Measurements from ENCODE around the gene CD247.

Gene CD247

GRCh38 chr1:167432780-167433179 lies 85.5 kb downstream of the CD247 start:
- no peak overlapping the region for H3K4me3 ChIP-seq (ENCODE audit: insufficient read length, low read depth)
- no peak for TF ChIP-seq YY1 (IDR thresholded peaks at IDR 0.05; ENCODE audit: insufficient read depth, insufficient read length)
- no peak for TF ChIP-seq SUZ12 (IDR thresholded peaks at IDR 0.05; ENCODE audit: extremely low read depth, insufficient read depth, insufficient read length)
- no peak for TF ChIP-seq ZNF274 (IDR thresholded peaks at IDR 0.05; ENCODE audit: low read depth, low read length)
- H3K4me1 ChIP-seq (ENCODE audit: insufficient read depth, insufficient read length), result peaks cover 3% of the 10 kb centered on the region
- H3K9ac ChIP-seq (ENCODE audit: insufficient read length, low read depth), result no peak overlapping the region
- H3K27me3 ChIP-seq (ENCODE audit: insufficient read depth, insufficient read length), result no peaks in the 10 kb centered on the region
- peaks cover 11% of the 10 kb centered on the region for H3K9me3 ChIP-seq (ENCODE audit: insufficient read depth, low read length)
- no peak for DNase-seq (ENCODE audit: low read depth, low spot score)
- no peaks in the 10 kb centered on the region for H3K36me3 ChIP-seq (ENCODE audit: insufficient read depth, insufficient read length, low read length)

DNA sequence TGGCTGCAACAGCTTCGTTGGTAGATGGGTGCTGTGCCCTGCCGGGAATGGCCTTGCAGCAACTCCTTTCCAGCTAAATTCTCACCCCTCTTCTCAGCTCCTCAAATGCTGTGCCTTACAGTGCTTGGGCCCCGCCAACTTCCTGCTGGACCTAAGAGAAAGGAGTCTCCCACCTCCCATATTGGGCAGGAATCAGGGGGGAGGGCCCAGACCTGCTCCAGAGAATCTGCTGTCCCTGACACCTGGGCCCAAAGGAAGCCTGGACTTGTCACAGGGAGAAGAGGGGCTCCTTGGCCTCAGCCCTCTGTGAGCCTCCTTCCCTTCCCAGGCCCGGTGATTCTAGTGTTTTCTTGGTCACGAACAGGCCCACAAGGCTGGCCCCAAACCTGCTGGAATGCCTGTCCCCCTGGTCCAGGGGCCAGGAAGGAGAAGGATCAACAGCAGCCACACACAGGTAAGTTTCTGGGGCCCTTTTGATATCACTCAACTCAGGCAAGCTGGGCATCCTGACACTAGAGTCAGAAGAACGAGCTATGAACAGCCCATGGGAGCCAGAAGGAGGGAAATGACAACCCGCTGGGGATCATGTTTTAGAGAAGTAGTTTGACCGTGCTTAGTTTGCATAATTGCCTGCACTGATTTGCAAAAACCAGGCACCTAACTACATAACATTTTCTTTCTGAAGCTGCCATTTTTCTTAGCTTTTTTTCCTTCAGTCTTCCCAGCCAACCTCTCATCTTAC lies 86.2 kb downstream of the CD247 start:
- Histone ChIP-seq H3K36me3 (ENCODE audit: insufficient read depth, insufficient read length, low read length) (peaks cover 2% of the 10 kb centered on the region), H3K9ac (ENCODE audit: insufficient read length, low read depth) (no peak overlapping the region), H3K4me1 (ENCODE audit: insufficient read depth, insufficient read length) (peaks cover 3% of the 10 kb centered on the region), H3K9me3 (ENCODE audit: insufficient read depth, low read length) (peaks cover 11% of the 10 kb centered on the region), H3K27me3 (ENCODE audit: insufficient read depth, insufficient read length) (no peaks in the 10 kb centered on the region), H3K4me3 (ENCODE audit: insufficient read length, low read depth) (no peak overlapping the region)
- TF ChIP-seq SUZ12 (IDR thresholded peaks at IDR 0.05; ENCODE audit: extremely low read depth, insufficient read depth, insufficient read length), result no peak
- TF ChIP-seq ZNF274 (IDR thresholded peaks at IDR 0.05; ENCODE audit: low read depth, low read length), result no peak
- no peak for TF ChIP-seq YY1 (IDR thresholded peaks at IDR 0.05; ENCODE audit: insufficient read depth, insufficient read length)
- no peak for DNase-seq (ENCODE audit: low read depth, low spot score)

GRCh38 chr1:167431261-167431908 lies 86.9 kb downstream of the CD247 start:
- peaks cover 3% of the 10 kb centered on the region for H3K4me1 ChIP-seq (ENCODE audit: insufficient read depth, insufficient read length)
- no peak overlapping the region for H3K4me3 ChIP-seq (ENCODE audit: insufficient read length, low read depth)
- DNase-seq (ENCODE audit: low read depth, low spot score), result no peak
- TF ChIP-seq YY1 (IDR thresholded peaks at IDR 0.05; ENCODE audit: insufficient read depth, insufficient read length), result no peak
- no peak for TF ChIP-seq ZNF274 (IDR thresholded peaks at IDR 0.05; ENCODE audit: low read depth, low read length)
- TF ChIP-seq SUZ12 (IDR thresholded peaks at IDR 0.05; ENCODE audit: extremely low read depth, insufficient read depth, insufficient read length), result no peak
- peaks cover 2% of the 10 kb centered on the region for H3K36me3 ChIP-seq (ENCODE audit: insufficient read depth, insufficient read length, low read length)
- peaks cover 11% of the 10 kb centered on the region for H3K9me3 ChIP-seq (ENCODE audit: insufficient read depth, low read length)
- H3K27me3 ChIP-seq (ENCODE audit: insufficient read depth, insufficient read length), result no peaks in the 10 kb centered on the region
- H3K9ac ChIP-seq (ENCODE audit: insufficient read length, low read depth), result no peak overlapping the region

DNA sequence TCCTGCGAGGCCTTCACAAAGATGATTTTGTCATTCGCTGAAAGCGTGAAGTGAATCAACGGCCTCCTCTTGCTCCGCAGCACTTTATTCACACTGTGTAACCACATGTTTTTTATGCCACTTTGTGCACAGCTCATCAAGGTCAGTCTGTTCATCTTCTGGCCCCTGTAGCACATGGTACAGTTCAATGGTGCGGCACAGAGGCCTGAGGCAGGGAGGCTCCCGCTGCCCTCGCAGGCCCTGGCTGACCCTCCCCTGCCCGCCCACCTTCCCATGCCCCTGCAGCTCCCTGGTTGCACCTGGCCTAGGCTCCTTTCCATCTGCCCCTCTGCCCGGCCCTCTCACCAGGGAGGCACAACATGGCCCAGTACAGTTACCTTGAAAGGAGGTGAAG lies 87.5 kb downstream of the CD247 start:
- no peak for DNase-seq (ENCODE audit: low read depth, low spot score)
- H3K9ac ChIP-seq (ENCODE audit: insufficient read length, low read depth), result no peak overlapping the region
- no peaks in the 10 kb centered on the region for H3K27me3 ChIP-seq (ENCODE audit: insufficient read depth, insufficient read length)
- H3K36me3 ChIP-seq (ENCODE audit: insufficient read depth, insufficient read length, low read length), result peaks cover 2% of the 10 kb centered on the region
- H3K9me3 ChIP-seq (ENCODE audit: insufficient read depth, low read length), result peaks cover 5% of the 10 kb centered on the region; the same call in 1 of the 2 replicates
- TF ChIP-seq SUZ12 (IDR thresholded peaks at IDR 0.05; ENCODE audit: extremely low read depth, insufficient read depth, insufficient read length) (no peak), ZNF274 (IDR thresholded peaks at IDR 0.05; ENCODE audit: low read depth, low read length) (no peak), YY1 (IDR thresholded peaks at IDR 0.05; ENCODE audit: insufficient read depth, insufficient read length) (no peak)
- H3K4me1 ChIP-seq (ENCODE audit: insufficient read depth, insufficient read length), result peaks cover 3% of the 10 kb centered on the region
- H3K4me3 ChIP-seq (ENCODE audit: insufficient read length, low read depth), result no peak overlapping the region

DNA sequence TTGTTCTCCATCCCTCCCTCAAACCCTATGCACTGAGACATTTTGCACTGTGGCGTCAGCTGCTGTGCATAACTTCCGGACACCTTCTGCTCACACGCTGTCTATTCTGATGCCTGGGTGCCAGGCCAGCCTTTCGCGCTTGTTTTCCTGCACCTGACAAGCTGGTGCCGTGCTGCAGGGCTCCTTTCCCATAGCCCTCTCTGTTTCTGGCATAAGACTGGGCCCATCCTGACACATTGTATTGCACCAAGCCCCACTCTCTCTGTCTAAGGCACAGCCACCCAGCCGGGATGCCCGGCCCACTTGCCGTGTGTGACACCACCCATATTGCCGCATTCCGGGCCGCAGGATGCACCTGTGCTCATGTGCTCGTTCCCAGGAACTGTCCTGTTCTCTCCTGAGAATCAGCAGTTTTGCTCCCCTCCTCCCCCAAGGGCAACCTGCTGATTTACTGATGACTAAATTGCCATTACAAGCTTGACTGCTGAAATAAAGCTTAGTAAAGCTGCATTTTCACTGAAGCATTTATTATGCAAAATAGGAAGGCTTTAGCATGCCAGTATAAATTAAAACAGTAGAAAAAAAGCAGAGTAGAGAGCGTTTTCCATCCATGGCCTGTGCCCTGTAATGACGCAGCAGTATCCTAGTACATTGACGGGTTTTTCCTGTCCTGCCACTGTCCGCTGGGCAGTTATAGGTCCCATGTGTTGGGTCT lies 88.0 kb downstream of the CD247 start:
- DNase-seq (ENCODE audit: low read depth, low spot score), result peak; percentile 65
- Histone ChIP-seq H3K9ac (ENCODE audit: insufficient read length, low read depth) (no peak overlapping the region), H3K4me1 (ENCODE audit: insufficient read depth, insufficient read length) (peaks cover 4% of the 10 kb centered on the region)

DNA sequence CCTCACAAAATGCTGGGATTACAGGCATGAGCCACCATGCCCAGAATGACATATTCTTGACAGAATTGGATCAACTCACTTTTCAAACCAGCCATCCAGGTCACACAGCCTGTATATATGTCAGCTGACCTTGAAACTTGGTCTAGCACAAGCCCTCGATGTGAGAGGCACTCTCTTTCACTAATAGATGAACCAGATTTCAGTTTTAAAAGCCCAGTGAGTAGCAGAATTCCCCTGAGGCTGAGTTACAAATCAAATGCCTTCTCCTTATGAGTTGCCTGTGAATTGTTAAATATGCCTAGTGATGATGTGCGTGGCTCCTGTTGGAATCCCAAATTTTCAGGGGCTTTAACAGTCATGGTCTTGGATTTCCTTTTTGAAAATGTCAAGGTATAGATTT lies 88.7 kb downstream of the CD247 start:
- no peak for TF ChIP-seq SUZ12 (IDR thresholded peaks at IDR 0.05; ENCODE audit: extremely low read depth, insufficient read depth, insufficient read length)
- no peak for TF ChIP-seq ZNF274 (IDR thresholded peaks at IDR 0.05; ENCODE audit: low read depth, low read length)
- no peak for TF ChIP-seq YY1 (IDR thresholded peaks at IDR 0.05; ENCODE audit: insufficient read depth, insufficient read length)
- peaks cover 5% of the 10 kb centered on the region for H3K4me1 ChIP-seq (ENCODE audit: insufficient read depth, insufficient read length)

More for the DNA sequence above, 88.0 kb downstream of the CD247 start:
- no peaks in the 10 kb centered on the region for H3K9me3 ChIP-seq (ENCODE audit: insufficient read depth, low read length)
- TF ChIP-seq YY1 (IDR thresholded peaks at IDR 0.05; ENCODE audit: insufficient read depth, insufficient read length), result no peak
- no peak for TF ChIP-seq SUZ12 (IDR thresholded peaks at IDR 0.05; ENCODE audit: extremely low read depth, insufficient read depth, insufficient read length)
- no peak for TF ChIP-seq ZNF274 (IDR thresholded peaks at IDR 0.05; ENCODE audit: low read depth, low read length)
- no peak overlapping the region for H3K4me3 ChIP-seq (ENCODE audit: insufficient read length, low read depth)
- H3K27me3 ChIP-seq (ENCODE audit: insufficient read depth, insufficient read length), result no peaks in the 10 kb centered on the region
- peaks cover 2% of the 10 kb centered on the region for H3K36me3 ChIP-seq (ENCODE audit: insufficient read depth, insufficient read length, low read length)

GRCh38 chr1:167428395-167428794 lies 89.9 kb downstream of the CD247 start:
- Histone ChIP-seq H3K4me3 (ENCODE audit: insufficient read length, low read depth) (no peak overlapping the region), H3K9ac (ENCODE audit: insufficient read length, low read depth) (no peak overlapping the region), H3K9me3 (ENCODE audit: insufficient read depth, low read length) (no peaks in the 10 kb centered on the region), H3K27me3 (ENCODE audit: insufficient read depth, insufficient read length) (no peaks in the 10 kb centered on the region), H3K36me3 (ENCODE audit: insufficient read depth, insufficient read length, low read length) (peaks cover 10% of the 10 kb centered on the region), H3K4me1 (ENCODE audit: insufficient read depth, insufficient read length) (peaks cover 11% of the 10 kb centered on the region)
- TF ChIP-seq ZNF274 (IDR thresholded peaks at IDR 0.05; ENCODE audit: low read depth, low read length) (no peak), YY1 (IDR thresholded peaks at IDR 0.05; ENCODE audit: insufficient read depth, insufficient read length) (no peak), SUZ12 (IDR thresholded peaks at IDR 0.05; ENCODE audit: extremely low read depth, insufficient read depth, insufficient read length) (no peak)
- no peak for DNase-seq (ENCODE audit: low read depth, low spot score)

More for the DNA sequence above, 88.7 kb downstream of the CD247 start:
- Histone ChIP-seq H3K9ac (ENCODE audit: insufficient read length, low read depth) (no peak overlapping the region), H3K4me3 (ENCODE audit: insufficient read length, low read depth) (no peak overlapping the region), H3K27me3 (ENCODE audit: insufficient read depth, insufficient read length) (no peaks in the 10 kb centered on the region), H3K36me3 (ENCODE audit: insufficient read depth, insufficient read length, low read length) (peaks cover 3% of the 10 kb centered on the region), H3K9me3 (ENCODE audit: insufficient read depth, low read length) (no peaks in the 10 kb centered on the region)
- no peak for DNase-seq (ENCODE audit: low read depth, low spot score)
